Upper lobe of left lung (tissue), 6 donors: ENCODE data around the gene RIOK2. TPM values are rescaled to one million over a fixed set of nuclear protein-coding genes. Genes with fewer than 3 reads are reported as not detected.

Experiments used
- ATAC-seq, 2 donors: fragments of 200-7000 bp; cut with Tn5 transposase; one replicate each; pipeline ENCODE4 v1.9.1; 2022; ENCODE audit warnings: mild to moderate bottlenecking in 2 of 2, moderate library complexity in 2 of 2; ENCODE audit not compliant: low FRiP score in 2 of 2
- DNase-seq, 2 donors: peaks; one replicate each; pipeline ENCODE4 v3.0.0-alpha.2; 2019 to 2020
- H3K27ac ChIP-seq, 4 donors: fragments of 200-600 bp; sonication (generic); one replicate each; pipeline ENCODE4 v1.5.1; 2016 to 2019
- H3K27me3 ChIP-seq, 4 donors: fragments of 200-600 bp; sonication (generic); one replicate each; pipeline ENCODE4 v1.5.1; 2017 to 2019
- H3K36me3 ChIP-seq, 4 donors: fragments of 200-600 bp; sonication (generic); one replicate each; pipeline ENCODE4 v1.5.1; 2016 to 2019
- H3K4me1 ChIP-seq, 4 donors: fragments of 200-600 bp; sonication (generic); one replicate each; pipeline ENCODE4 v1.5.1; 2018 to 2019
- H3K4me3 ChIP-seq, 4 donors: fragments of 200-600 bp; sonication (generic); one replicate each; pipeline ENCODE4 v1.5.1; 2017 to 2019; ENCODE audit warnings: mild to moderate bottlenecking in 2 of 4, moderate library complexity in 1 of 4
- H3K9me3 ChIP-seq, 4 donors: fragments of 200-600 bp; sonication (generic); one replicate each; pipeline ENCODE4 v1.5.1; 2018 to 2019
- CTCF ChIP-seq, 6 experiments: fragments of 450-650 bp in 4 of 6; fragments of 200-600 bp in 2 of 6; sonication (generic) in 2 of 6; IDR thresholded peaks; one replicate each; pipeline ENCODE4 v1.5.1; 2016 to 2019; ENCODE audit warnings: antibody characterized with exemption in 6 of 6
- EP300 ChIP-seq, 4 donors: sonication (generic); formaldehyde crosslinking; IDR thresholded peaks; one replicate each; pipeline ENCODE4 v1.5.1; 2017; ENCODE audit warnings: antibody characterized with exemption in 4 of 4, control low read depth in 2 of 4
- POLR2A ChIP-seq, 4 donors: fragments of 450-650 bp; IDR thresholded peaks; one replicate each; pipeline ENCODE4 v1.5.1; 2016 to 2017; ENCODE audit warnings: antibody characterized with exemption in 4 of 4, mild to moderate bottlenecking in 2 of 4
- POLR2AphosphoS5 ChIP-seq, 2 donors: sonication (generic); formaldehyde crosslinking; IDR thresholded peaks; one replicate each; pipeline ENCODE4 v1.5.1; 2017; ENCODE audit warnings: antibody characterized with exemption in 2 of 2
- WGBS, 2 donors: methylation state at CpG; one replicate each; pipeline ENCODE4 v1.1.5; 2017 to 2018; 5-methylcytosine and 5-hydroxymethylcytosine counted together
- total RNA-seq, 6 donors: library from RNA; depleted of rRNA in 4 of 6; stranded (reverse); fragments of >200 nt in 4 of 6; gene quantifications; one replicate each; pipeline versions ENCODE4 v1.1.0 to v1.2.1, GENCODE V29; 2016 to 2021
- donor health status: DM: no; HTN: no; CAD: no; lungs with moderate emphysema.
- donor health status: DM: no; HTN: yes; CAD: no; lungs with severe emphysema.

The RIOK2 gene
- total RNA-seq, 6 donors from 2014 or later = 16.7 to 53.8 (median 19.7) TPM

- H3K4me3 ChIP-seq = no peak overlapping the region
- TF ChIP-seq CTCF (IDR thresholded peaks at IDR 0.05) = no peak
- TF ChIP-seq POLR2A (IDR thresholded peaks at IDR 0.05) = no peak
- TF ChIP-seq EP300 (IDR thresholded peaks at IDR 0.05) = no peak
- TF ChIP-seq POLR2AphosphoS5 (IDR thresholded peaks at IDR 0.05) = no peak
Measured at GRCh38 chr5:97225222-97225621, 42.2 kb upstream of the RIOK2 start.

DNA sequence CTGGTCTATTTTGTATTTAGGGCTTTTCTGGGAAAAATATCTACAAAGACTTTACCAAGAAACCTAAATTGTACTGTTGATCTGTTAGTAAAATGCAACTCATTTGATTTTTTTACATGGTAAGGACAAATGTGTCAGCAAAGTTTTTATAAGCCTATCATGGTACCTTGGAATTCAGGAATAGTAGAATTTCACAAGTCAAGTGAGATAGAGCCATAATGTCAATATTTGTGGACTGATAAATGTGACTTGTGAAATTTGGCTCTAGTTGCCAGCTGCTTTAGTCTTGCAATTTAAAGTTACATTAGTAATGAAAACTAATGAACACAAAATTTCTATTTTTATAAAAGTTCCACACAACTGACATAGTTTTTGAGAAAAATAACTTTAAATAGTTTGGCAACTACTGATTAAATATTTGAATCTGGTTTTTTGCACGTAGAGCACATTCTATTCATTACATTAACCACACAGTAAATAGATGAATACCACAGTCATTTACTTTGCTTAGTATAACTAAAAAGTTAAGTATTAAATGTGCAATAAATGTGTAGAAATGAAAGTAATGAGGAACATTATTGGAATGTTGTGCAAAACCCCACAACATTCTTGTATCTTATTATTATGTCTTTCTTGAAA lies 41.2 kb upstream of the RIOK2 start:
- H3K9me3 ChIP-seq = no peaks in the 10 kb centered on the region
- DNase-seq (no peak), ATAC-seq (no peak)
- TF ChIP-seq POLR2A (IDR thresholded peaks at IDR 0.05) = no peak
- TF ChIP-seq CTCF (IDR thresholded peaks at IDR 0.05) = no peak
- no peak for TF ChIP-seq EP300 (IDR thresholded peaks at IDR 0.05)
- TF ChIP-seq POLR2AphosphoS5 (IDR thresholded peaks at IDR 0.05) = no peak
- H3K36me3 ChIP-seq = no peaks in the 10 kb centered on the region
- WGBS, 2 donors = 52 to 64% methylated on average over 1 of the region's 1 CpG
- H3K27ac ChIP-seq = no peak overlapping the region
- H3K4me1 ChIP-seq = no peaks in the 10 kb centered on the region
- no peak overlapping the region for H3K4me3 ChIP-seq
- H3K27me3 ChIP-seq = no peaks in the 10 kb centered on the region

More at GRCh38 chr5:97225222-97225621, 42.2 kb upstream of the RIOK2 start:
- no peaks in the 10 kb centered on the region for H3K27me3 ChIP-seq
- no peak overlapping the region for H3K27ac ChIP-seq
- H3K9me3 ChIP-seq = no peaks in the 10 kb centered on the region
- H3K36me3 ChIP-seq = no peaks in the 10 kb centered on the region
- DNase-seq (no peak), ATAC-seq (no peak)
- H3K4me1 ChIP-seq = no peaks in the 10 kb centered on the region

- H3K27ac ChIP-seq = no peak overlapping the region
- DNase-seq = no peak
- no peak overlapping the region for H3K4me3 ChIP-seq
- TF ChIP-seq POLR2A (IDR thresholded peaks at IDR 0.05) = no peak
- TF ChIP-seq POLR2AphosphoS5 (IDR thresholded peaks at IDR 0.05) = no peak
- TF ChIP-seq CTCF (IDR thresholded peaks at IDR 0.05) = no peak
- no peak for TF ChIP-seq EP300 (IDR thresholded peaks at IDR 0.05)
- H3K27me3 ChIP-seq = no peaks in the 10 kb centered on the region
- ATAC-seq = no peak
- H3K4me1 ChIP-seq = no peaks in the 10 kb centered on the region
- no peaks in the 10 kb centered on the region for H3K9me3 ChIP-seq
- H3K36me3 ChIP-seq = no peaks in the 10 kb centered on the region
- 66 to 83% methylated on average over 2 of the region's 2 CpGs for WGBS, 2 donors
Measured at GRCh38 chr5:97223596-97223995, 40.5 kb upstream of the RIOK2 start.

DNA sequence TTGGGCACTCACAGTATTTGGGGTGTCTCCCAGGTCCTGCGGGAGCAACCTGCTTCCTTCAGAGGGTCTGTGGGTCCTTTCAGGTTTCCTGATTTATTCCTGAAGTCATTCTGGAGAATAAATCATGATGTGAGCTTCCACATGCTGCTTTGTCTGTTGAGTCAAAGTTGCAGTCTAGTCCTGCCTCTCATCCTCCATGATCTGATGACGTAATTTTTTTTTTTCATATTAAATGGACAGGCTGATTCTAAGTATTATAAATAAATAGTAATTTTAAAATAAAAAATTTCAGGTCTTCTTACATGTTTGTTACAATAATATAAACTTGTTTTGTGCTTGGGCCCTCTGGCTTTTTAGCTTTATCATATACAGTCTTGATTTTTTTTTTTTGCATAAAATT lies 26.3 kb upstream of the RIOK2 start:
- Histone ChIP-seq H3K27me3 (no peaks in the 10 kb centered on the region), H3K4me3 (no peak overlapping the region), H3K4me1 (no peaks in the 10 kb centered on the region), H3K36me3 (no peaks in the 10 kb centered on the region), H3K27ac (no peak overlapping the region), H3K9me3 (peaks cover 0 to 16% (median 5%) of the 10 kb centered on the region in 4 donors)
- TF ChIP-seq EP300 (IDR thresholded peaks at IDR 0.05) = no peak
- no peak for TF ChIP-seq POLR2AphosphoS5 (IDR thresholded peaks at IDR 0.05)
- TF ChIP-seq POLR2A (IDR thresholded peaks at IDR 0.05) = no peak
- no peak for TF ChIP-seq CTCF (IDR thresholded peaks at IDR 0.05)
- ATAC-seq (no peak), DNase-seq (no peak)
- WGBS, 2 donors = 89 to 92% methylated on average over 2 of the region's 2 CpGs

GRCh38 chr5:97208714-97209113 lies 25.7 kb upstream of the RIOK2 start:
- Histone ChIP-seq H3K4me1 (no peaks in the 10 kb centered on the region), H3K27me3 (no peaks in the 10 kb centered on the region), H3K27ac (no peak overlapping the region), H3K4me3 (no peak overlapping the region), H3K36me3 (no peaks in the 10 kb centered on the region), H3K9me3 (peaks cover 0 to 12% (median 2%) of the 10 kb centered on the region in 4 donors)
- ATAC-seq = no peak
- DNase-seq = no peak
- 80 to 82% methylated on average over 2 of the region's 2 CpGs for WGBS, 2 donors
- TF ChIP-seq EP300 (IDR thresholded peaks at IDR 0.05) = no peak
- no peak for TF ChIP-seq CTCF (IDR thresholded peaks at IDR 0.05)
- TF ChIP-seq POLR2AphosphoS5 (IDR thresholded peaks at IDR 0.05) = no peak
- TF ChIP-seq POLR2A (IDR thresholded peaks at IDR 0.05) = no peak
